HG03064 (cell line): ENCODE data around the gene NOD1.
A peak's percentile ranks its signal among the peaks of the same experiment; 100 is the strongest.
"Not testable (repeated sequence)": the region's sequence is repeated elsewhere in the genome, so short reads cannot be mapped to it uniquely, and the experiment has no call there.

Experiments used
- ATAC-seq: cut with Tn5 transposase; IDR thresholded peaks from one replicate; pipeline ENCODE4 v1.9.1; 2021; ENCODE audit warnings: low read depth; ENCODE audit not compliant: unreplicated experiment

Gene NOD1, protein sequence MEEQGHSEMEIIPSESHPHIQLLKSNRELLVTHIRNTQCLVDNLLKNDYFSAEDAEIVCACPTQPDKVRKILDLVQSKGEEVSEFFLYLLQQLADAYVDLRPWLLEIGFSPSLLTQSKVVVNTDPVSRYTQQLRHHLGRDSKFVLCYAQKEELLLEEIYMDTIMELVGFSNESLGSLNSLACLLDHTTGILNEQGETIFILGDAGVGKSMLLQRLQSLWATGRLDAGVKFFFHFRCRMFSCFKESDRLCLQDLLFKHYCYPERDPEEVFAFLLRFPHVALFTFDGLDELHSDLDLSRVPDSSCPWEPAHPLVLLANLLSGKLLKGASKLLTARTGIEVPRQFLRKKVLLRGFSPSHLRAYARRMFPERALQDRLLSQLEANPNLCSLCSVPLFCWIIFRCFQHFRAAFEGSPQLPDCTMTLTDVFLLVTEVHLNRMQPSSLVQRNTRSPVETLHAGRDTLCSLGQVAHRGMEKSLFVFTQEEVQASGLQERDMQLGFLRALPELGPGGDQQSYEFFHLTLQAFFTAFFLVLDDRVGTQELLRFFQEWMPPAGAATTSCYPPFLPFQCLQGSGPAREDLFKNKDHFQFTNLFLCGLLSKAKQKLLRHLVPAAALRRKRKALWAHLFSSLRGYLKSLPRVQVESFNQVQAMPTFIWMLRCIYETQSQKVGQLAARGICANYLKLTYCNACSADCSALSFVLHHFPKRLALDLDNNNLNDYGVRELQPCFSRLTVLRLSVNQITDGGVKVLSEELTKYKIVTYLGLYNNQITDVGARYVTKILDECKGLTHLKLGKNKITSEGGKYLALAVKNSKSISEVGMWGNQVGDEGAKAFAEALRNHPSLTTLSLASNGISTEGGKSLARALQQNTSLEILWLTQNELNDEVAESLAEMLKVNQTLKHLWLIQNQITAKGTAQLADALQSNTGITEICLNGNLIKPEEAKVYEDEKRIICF

DNA sequence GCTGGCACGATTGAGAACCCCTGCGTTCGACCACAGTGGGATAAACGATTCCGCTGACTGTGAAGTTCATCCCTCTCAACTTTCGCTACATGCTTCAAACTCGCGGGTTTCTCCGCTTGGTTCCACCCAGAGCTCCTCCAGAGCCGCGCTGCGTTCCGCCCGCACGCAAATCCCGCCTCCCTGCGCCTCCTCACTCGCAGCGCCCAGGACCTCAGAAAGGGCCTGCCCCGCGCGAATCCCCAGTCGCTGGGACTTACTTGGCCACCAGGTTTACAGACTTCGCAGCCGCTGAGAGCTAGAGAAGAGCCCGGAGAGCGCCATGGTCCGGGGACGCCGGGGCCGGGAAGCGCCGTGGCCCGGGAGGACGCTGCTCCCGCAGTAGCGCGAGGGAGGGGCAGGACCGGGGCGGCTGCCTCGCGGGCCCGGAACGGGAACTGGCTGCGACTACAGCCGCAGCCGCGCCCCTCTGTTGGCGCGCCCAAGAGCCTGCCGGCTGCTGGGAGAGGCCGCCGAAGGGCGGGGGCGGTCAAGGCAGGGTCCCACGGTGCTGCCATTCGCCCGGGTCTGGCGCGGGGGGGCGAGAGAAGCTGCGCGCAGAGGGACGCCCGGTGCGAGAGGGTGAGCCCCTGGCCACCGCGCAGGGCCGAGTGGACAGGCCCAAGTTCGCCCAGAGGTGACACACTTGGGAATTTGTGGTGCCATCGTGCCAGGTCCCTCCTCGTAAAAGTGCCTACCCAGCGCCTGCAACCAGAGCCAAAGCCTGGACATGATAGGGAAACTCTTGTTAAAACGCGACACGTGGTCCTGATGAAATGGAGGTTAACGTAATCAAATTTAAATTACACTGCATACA lies at the start of gene NOD1:
Gene NOD1, minus strand, starts transcription at position 436 of the 853 bp plus-strand sequence. CDS start 21,863 bp downstream, outside the sequence.
- peak; percentile 84 for ATAC-seq

- ATAC-seq: not testable (repeated sequence)
Observed at GRCh38 chr7:30527297-30527696, 48.7 kb upstream of the NOD1 start.

GRCh38 chr7:30526163-30526562 lies 47.6 kb upstream of the NOD1 start:
- no peak for ATAC-seq

- ATAC-seq: no peak
Observed at GRCh38 chr7:30525429-30525828, 46.8 kb upstream of the NOD1 start.

DNA sequence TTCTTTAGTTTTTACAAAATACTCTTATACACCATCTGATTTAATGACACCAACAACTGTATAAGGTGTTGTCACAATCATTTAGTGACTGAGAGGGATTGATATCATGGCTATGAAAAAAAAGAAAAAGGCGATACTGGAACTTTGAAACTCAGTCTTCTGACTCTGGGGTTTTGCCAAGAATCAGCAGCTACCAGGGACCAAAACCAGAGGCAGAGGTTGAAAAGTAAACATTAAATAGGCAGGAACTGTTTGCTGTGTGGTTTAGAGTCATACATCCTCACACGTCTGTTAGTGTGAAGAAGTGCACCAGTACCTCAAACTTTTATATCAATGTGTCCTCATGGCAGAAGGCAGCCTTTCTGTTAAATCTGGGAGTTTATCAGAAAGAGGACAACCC lies 46.0 kb upstream of the NOD1 start:
- ATAC-seq: no peak

DNA sequence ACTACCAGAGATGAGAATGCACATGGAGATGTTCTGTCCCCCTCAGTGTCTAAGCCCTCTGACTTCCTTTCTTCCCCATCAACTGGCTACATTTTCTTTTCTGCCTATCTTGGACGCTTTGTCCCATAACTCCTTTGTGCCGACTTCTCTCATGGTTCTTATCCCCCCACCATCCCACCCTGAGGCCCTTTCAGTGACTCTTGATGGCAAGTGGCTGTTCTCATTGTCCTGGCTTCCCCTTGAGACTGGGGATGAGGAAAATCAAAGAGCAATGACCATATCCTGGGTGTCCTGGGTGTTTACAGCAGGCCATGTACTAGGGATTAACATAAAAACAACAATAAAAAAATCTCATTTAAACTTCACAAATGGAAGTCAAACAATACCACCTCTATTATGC lies 44.9 kb upstream of the NOD1 start:
- no peak for ATAC-seq

- no peak for ATAC-seq
Observed at GRCh38 chr7:30522159-30522558, 43.6 kb upstream of the NOD1 start.

DNA sequence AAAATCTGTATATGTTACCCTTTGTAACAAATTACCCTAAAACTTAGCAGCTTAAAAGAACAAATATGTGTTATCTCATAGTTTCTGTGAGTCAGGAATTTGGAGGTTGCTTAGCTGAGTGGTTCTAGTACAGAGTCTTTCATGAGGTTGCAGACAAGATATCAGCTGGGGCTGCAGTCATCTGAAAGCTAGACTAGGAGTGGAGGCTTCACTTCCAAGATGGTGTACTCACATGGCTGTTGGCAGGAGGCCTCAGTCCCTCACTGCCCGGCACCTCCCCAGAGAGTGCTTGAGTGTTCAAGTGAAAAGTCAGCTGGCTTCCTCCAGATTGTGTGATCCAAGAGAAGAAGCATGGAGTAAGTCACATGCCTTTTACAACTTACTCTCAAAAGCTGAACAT lies 42.9 kb upstream of the NOD1 start:
- no peak for ATAC-seq

DNA sequence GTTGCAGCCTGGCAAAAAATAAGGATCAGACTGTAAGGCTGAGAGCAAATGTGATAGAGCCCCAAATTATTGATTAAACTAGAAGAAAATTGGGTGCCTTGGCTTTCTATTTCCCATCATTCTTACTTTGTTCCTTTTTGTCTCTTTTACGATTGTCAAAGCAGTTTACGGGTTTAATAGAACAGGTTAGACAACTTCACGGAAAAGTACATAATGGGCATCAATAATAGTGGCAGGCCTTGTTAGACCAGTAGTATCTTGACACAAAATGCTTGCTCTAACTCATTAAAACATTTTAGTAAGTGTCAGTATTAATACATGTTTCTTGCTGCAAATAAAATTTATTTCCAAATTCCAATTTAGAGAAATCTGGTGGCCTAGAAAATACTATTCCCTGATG lies 40.5 kb upstream of the NOD1 start:
- ATAC-seq: no peak

GRCh38 chr7:30515761-30516160 lies 37.2 kb upstream of the NOD1 start:
- ATAC-seq: no peak

- ATAC-seq: no peak
Observed at GRCh38 chr7:30514776-30515175, 36.2 kb upstream of the NOD1 start.

DNA sequence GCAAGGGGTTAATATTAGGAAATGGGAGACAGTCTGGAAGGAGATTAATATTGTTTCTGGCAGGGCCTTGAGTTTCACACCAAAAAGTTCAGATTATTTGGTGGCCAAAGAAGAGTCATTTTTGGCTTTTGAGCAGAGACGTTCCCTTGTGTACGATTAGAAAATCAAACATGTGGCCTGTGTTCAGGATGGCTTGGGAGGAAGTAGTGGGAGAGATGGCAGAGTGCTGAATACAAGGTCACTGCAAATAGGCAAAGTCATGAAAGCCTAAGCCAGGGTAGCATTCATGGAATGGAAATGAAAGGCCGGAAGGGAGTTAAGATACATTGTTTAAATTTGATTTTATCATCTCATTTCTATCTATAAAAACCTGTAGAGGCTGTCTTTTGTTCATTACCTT lies 35.6 kb upstream of the NOD1 start:
- ATAC-seq: no peak

GRCh38 chr7:30513762-30514161 lies 35.2 kb upstream of the NOD1 start:
- no peak for ATAC-seq

DNA sequence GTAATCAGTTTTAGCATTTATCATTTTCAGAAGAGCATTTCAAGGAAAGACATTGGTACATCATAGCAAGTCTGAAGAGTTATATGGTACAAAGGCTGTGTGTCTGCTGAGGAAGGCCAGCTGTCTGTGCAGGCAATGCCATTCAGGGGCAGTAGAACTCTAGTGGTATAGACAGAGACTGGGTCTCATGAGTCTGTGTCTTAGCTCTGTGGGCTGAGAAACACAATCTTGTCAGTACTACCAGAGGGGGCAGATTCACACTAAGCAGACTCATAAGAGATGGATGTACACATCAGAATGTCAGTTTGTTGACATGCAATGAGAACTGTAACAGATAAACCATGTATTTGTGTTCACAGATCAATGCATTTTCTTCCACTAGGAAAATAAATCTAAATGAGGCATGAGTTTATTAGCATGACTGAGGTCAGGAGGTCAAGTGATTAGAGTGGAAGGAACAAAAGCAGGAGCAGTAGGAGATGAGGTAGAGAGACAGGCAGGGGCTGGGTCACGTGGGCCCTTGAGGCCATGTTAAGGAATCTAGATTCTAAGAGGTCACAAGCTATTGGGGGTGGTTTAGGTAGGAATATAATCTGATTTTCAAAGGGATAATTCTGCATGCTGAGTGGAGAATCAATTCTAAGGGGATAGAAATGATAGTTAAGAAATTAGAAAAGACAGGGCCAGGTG lies 33.5 kb upstream of the NOD1 start:
- no peak for ATAC-seq

- ATAC-seq: no peak
Observed at GRCh38 chr7:30511494-30511893, 32.9 kb upstream of the NOD1 start.

DNA sequence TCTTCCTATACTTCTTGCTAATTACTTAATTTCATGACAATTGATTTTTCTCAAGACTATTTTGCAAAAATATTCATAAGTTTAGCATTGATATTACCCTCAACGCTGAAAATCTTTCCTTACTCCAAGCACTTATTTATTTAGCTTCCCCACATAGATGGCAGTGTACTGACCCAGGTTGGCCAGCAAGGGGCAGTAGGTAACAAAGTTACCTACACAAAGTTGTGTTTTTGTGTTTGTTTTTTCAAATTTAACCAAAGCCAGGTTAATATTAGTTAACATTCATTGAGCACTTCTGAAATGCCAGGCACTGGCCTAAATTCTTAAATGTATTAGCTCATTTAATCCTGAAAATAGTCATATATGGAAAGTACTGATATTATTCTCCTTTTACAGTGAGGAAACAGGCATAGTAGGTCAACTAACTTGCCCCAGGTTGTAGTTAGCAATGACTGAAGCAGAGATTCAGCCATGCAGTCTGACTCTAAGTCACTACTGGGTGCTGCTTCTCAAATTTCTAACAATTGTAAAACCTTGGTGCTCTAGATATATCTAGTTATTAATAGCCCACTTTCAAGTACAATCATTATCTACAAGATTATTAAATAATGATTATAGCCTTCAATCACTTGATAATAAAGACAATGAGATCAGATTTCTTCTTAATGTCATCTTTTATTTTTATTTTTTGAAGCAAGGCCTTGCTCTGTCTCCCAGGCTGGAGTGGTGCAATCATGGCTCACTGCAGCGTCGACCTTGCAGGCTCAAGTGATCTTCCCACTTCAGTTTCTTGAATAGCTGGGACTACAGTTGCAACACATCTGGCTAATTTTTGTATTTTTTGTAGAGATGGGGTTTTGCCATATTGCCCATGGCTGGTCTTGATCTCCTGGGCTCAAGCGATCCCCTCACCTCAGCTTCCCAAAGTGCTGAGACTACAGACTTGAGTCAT lies 31.8 kb upstream of the NOD1 start:
- ATAC-seq: no peak

- not testable (repeated sequence) for ATAC-seq
Observed at GRCh38 chr7:30509171-30509857, 30.7 kb upstream of the NOD1 start.

- ATAC-seq: not testable (repeated sequence)
Observed at GRCh38 chr7:30507346-30507900, 28.8 kb upstream of the NOD1 start.
